ENCODE measurements around the gene AKR1C1.

DNA sequence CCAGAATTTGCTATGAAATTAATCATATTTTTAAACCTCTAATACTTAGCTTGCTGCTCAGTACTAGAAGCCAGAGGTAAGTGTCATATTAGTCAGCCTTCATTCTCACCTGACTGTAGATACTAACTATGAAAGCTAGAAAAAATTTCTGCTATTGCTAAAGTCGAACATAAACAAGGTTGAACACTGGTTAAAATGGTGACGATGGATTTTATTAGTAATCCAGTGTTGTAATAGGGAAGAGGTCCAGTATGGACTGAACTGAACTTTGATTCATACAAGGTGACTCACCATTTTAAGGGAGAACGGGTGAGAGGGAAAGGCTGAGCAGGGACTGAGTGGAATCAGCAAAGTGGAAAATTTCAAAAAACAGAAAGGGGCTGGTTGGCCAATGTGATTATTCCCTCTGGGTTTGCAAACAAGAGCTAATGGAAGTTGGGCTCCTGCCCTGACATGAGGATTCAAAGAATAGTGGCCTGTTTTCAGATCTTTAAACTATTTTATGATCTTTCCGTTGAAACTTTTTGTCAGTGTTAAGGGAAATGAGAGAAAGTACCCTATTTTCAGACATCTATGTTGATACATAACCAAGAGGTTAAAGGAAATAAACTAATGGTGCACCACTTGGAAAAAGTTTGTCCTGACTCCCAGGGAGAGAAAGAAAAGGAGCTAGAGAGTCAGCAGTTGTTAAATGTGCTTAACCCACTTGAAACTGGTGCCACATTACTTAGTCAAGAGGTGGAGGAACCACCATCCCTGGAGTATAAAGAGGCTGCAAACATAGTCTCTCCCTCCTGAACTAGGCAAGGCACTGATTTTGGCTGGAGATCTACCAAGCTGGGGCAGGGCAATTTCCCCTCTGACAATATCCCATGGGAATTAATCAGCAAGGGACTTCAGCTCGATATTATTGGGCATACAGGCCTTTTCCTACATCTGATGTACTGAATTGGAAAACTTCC is 15.3 kb upstream of the AKR1C1 start:
- TF ChIP-seq, protein P1, sequence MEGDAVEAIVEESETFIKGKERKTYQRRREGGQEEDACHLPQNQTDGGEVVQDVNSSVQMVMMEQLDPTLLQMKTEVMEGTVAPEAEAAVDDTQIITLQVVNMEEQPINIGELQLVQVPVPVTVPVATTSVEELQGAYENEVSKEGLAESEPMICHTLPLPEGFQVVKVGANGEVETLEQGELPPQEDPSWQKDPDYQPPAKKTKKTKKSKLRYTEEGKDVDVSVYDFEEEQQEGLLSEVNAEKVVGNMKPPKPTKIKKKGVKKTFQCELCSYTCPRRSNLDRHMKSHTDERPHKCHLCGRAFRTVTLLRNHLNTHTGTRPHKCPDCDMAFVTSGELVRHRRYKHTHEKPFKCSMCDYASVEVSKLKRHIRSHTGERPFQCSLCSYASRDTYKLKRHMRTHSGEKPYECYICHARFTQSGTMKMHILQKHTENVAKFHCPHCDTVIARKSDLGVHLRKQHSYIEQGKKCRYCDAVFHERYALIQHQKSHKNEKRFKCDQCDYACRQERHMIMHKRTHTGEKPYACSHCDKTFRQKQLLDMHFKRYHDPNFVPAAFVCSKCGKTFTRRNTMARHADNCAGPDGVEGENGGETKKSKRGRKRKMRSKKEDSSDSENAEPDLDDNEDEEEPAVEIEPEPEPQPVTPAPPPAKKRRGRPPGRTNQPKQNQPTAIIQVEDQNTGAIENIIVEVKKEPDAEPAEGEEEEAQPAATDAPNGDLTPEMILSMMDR (IDR thresholded peaks at IDR 0.05 in 2 of 3, conservative IDR thresholded peaks at IDR 0.05 in 1 of 3; ENCODE audit: borderline replicate concordance in 1 of 3, insufficient read depth in 1 of 3, low read depth in 2 of 3, low read length in 2 of 3) = no peak
- TF ChIP-seq POLR2A (IDR thresholded peaks at IDR 0.05; ENCODE audit: borderline replicate concordance, extremely low read depth, insufficient read depth, insufficient read length) (no peak), EZH2 (IDR thresholded peaks at IDR 0.05) (no peak), SIN3A (IDR thresholded peaks at IDR 0.05; ENCODE audit: low read depth) (no peak), EZH2phosphoT487 (IDR thresholded peaks at IDR 0.05; ENCODE audit: borderline replicate concordance) (no peak), SRF (IDR thresholded peaks at IDR 0.05; ENCODE audit: low read depth) (no peak), JUND (IDR thresholded peaks at IDR 0.05) (peak; percentile 68; the same call in 1 of the 2 replicates), POLR2AphosphoS5 (IDR thresholded peaks at IDR 0.05; ENCODE audit: low read depth, low read length) (no peak), ZNF274 (IDR thresholded peaks at IDR 0.05; ENCODE audit: low read depth, low read length) (no peak), SP1 (IDR thresholded peaks at IDR 0.05; ENCODE audit: low read depth) (peak; percentile 53; the same call in 1 of the 2 replicates)
- TF ChIP-seq, protein P2, sequence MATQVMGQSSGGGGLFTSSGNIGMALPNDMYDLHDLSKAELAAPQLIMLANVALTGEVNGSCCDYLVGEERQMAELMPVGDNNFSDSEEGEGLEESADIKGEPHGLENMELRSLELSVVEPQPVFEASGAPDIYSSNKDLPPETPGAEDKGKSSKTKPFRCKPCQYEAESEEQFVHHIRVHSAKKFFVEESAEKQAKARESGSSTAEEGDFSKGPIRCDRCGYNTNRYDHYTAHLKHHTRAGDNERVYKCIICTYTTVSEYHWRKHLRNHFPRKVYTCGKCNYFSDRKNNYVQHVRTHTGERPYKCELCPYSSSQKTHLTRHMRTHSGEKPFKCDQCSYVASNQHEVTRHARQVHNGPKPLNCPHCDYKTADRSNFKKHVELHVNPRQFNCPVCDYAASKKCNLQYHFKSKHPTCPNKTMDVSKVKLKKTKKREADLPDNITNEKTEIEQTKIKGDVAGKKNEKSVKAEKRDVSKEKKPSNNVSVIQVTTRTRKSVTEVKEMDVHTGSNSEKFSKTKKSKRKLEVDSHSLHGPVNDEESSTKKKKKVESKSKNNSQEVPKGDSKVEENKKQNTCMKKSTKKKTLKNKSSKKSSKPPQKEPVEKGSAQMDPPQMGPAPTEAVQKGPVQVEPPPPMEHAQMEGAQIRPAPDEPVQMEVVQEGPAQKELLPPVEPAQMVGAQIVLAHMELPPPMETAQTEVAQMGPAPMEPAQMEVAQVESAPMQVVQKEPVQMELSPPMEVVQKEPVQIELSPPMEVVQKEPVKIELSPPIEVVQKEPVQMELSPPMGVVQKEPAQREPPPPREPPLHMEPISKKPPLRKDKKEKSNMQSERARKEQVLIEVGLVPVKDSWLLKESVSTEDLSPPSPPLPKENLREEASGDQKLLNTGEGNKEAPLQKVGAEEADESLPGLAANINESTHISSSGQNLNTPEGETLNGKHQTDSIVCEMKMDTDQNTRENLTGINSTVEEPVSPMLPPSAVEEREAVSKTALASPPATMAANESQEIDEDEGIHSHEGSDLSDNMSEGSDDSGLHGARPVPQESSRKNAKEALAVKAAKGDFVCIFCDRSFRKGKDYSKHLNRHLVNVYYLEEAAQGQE (IDR thresholded peaks at IDR 0.05; ENCODE audit: low read depth) = no peak
- TF ChIP-seq, protein P3, sequence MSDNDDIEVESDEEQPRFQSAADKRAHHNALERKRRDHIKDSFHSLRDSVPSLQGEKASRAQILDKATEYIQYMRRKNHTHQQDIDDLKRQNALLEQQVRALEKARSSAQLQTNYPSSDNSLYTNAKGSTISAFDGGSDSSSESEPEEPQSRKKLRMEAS (IDR thresholded peaks at IDR 0.05) = no peak

Measured in HCT116 (cell line).